Measurements from ENCODE around the gene TUBA3E. TPM values are rescaled to one million over a fixed set of nuclear protein-coding genes. Genes with fewer than 3 reads are reported as not detected.

Gene TUBA3E
- total and polyA plus RNA-seq, 2 of the 13 experiments (the other 11 are each of a cell fraction or from before 2014, with no cell fraction given): not detected

DNA sequence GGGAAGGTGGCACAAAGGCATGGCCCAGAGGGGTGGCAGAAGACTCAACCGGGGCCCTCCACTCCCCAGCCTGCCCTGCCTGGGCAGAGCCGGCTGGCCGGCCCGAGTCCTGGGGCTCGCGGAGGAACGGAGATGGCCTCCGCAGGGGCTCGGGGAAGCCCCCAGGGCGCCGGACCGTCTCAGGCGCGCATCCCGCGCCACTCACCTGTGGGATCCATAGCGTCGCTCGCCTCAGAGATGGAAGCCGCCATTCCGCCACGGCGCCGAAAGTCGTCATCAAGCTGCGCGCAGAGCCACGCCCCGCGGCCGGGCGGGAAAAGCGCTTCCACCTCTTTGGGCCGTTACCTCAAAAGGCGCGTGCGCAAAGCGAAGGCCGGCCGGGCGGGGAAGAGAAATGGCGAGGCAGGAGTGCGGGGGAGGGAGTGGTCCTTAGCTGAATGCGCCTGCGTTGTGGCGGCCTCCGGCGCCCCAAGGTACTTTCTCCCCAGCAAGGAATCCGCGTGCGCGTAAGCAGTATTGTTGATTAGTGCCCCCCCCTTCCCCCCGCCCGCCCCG lies 16.8 kb downstream of the TUBA3E start, which contains the start of gene SMPD4 (continued):
- TF ChIP-seq MZF1 (CRISPR knock-in tag; IDR thresholded peaks at IDR 0.05; ENCODE audit: borderline replicate concordance): no peak
- peak; percentile 73; the same call in 1 of the 2 replicates for TF ChIP-seq SRF (IDR thresholded peaks at IDR 0.05; ENCODE audit: low read depth, low read length)
- no peak for TF ChIP-seq RFXANK (CRISPR knock-in tag; IDR thresholded peaks at IDR 0.05)
- TF ChIP-seq HNF1B (CRISPR knock-in tag; IDR thresholded peaks at IDR 0.05): 0 out of 2 replicates have a peak, but pooled peaks have one; percentile 75
- TF ChIP-seq, protein P1, sequence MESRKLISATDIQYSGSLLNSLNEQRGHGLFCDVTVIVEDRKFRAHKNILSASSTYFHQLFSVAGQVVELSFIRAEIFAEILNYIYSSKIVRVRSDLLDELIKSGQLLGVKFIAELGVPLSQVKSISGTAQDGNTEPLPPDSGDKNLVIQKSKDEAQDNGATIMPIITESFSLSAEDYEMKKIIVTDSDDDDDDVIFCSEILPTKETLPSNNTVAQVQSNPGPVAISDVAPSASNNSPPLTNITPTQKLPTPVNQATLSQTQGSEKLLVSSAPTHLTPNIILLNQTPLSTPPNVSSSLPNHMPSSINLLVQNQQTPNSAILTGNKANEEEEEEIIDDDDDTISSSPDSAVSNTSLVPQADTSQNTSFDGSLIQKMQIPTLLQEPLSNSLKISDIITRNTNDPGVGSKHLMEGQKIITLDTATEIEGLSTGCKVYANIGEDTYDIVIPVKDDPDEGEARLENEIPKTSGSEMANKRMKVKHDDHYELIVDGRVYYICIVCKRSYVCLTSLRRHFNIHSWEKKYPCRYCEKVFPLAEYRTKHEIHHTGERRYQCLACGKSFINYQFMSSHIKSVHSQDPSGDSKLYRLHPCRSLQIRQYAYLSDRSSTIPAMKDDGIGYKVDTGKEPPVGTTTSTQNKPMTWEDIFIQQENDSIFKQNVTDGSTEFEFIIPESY (CRISPR knock-in tag; IDR thresholded peaks at IDR 0.05): 0 out of 2 replicates have a peak, but pooled peaks have one; percentile 28
- no peak for TF ChIP-seq ZNF12 (CRISPR knock-in tag; IDR thresholded peaks at IDR 0.05)
- TF ChIP-seq TOPORS (CRISPR knock-in tag; IDR thresholded peaks at IDR 0.05): peak; percentile 85
- TF ChIP-seq ZNF598 (CRISPR knock-in tag; IDR thresholded peaks at IDR 0.05; ENCODE audit: borderline replicate concordance): no peak
- TF ChIP-seq EHMT2 (IDR thresholded peaks at IDR 0.05; ENCODE audit: borderline replicate concordance, low read depth, low read length): no peak
- no peak; the same call in 1 of the 2 replicates for TF ChIP-seq ZNF841 (CRISPR knock-in tag; IDR thresholded peaks at IDR 0.05; ENCODE audit: borderline replicate concordance)
- peak; percentile 82 for TF ChIP-seq ZNF407 (CRISPR knock-in tag; IDR thresholded peaks at IDR 0.05; ENCODE audit: not compliant biosample characterization)
- no peak for TF ChIP-seq CTCF (CRISPR knock-in tag; IDR thresholded peaks at IDR 0.05)
- peak; percentile 75; the same call in 1 of the 2 replicates for TF ChIP-seq ATF2 (CRISPR knock-in tag; IDR thresholded peaks at IDR 0.05)

Measured in HepG2 (cell line).